ENCODE measurements around the gene NACC2.

DNA sequence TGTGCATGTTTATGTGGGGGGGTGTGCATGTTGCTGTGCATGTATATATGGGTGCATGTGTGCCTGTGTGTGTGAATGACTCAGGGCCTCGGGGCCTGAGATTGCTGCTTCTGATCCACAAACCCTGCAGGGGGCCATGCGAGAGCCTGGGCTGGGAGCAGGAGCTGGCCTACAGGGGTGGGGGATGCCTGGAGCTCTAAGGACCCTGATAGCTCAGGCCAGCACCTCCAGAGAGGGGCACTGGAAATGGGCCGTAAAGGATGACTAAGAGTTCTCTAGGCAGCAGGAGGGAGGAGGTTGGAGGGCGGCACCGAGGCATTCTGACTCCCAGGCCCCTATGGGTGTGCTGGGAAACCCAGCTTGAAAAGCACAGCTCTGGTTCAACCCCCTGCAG, 127.0 kb downstream of the NACC2 start:
- TF ChIP-seq, protein P1, sequence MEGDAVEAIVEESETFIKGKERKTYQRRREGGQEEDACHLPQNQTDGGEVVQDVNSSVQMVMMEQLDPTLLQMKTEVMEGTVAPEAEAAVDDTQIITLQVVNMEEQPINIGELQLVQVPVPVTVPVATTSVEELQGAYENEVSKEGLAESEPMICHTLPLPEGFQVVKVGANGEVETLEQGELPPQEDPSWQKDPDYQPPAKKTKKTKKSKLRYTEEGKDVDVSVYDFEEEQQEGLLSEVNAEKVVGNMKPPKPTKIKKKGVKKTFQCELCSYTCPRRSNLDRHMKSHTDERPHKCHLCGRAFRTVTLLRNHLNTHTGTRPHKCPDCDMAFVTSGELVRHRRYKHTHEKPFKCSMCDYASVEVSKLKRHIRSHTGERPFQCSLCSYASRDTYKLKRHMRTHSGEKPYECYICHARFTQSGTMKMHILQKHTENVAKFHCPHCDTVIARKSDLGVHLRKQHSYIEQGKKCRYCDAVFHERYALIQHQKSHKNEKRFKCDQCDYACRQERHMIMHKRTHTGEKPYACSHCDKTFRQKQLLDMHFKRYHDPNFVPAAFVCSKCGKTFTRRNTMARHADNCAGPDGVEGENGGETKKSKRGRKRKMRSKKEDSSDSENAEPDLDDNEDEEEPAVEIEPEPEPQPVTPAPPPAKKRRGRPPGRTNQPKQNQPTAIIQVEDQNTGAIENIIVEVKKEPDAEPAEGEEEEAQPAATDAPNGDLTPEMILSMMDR (IDR thresholded peaks at IDR 0.05) = no peak
- no peak for TF ChIP-seq ZFX (IDR thresholded peaks at IDR 0.05; ENCODE audit: borderline replicate concordance)

All from 22Rv1 (cell line).